ENCODE measurements around the gene SHLD3. TPM values are rescaled to one million over a fixed set of nuclear protein-coding genes. Genes with fewer than 3 reads are reported as not detected.
A peak's percentile ranks its signal among the peaks of the same experiment; 100 is the strongest.
"Not testable (repeated sequence)": the region's sequence is repeated elsewhere in the genome, so short reads cannot be mapped to it uniquely, and the experiment has no call there.

The SHLD3 gene, protein sequence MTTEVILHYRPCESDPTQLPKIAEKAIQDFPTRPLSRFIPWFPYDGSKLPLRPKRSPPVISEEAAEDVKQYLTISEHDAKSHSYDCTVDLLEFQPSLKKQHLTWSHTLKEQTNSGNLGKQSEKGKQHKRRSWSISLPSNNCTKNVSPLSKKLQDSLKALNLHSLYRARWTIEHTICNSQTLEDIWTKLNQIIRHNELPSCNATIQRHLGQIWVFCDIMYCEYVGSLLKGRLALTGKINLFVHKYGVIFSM
- 5.3 TPM in 2 replicates for total RNA-seq (2014; rRNA removed; shearing (Covaris generic))
- polyA plus RNA-seq (2015; cell fraction: cytosol; rRNA removed), result 2.7 and 3.6 TPM in 2 replicates
- polyA plus RNA-seq (2015; cell fraction: nucleus; rRNA removed), result 6.2 and 9.5 TPM in 2 replicates

DNA sequence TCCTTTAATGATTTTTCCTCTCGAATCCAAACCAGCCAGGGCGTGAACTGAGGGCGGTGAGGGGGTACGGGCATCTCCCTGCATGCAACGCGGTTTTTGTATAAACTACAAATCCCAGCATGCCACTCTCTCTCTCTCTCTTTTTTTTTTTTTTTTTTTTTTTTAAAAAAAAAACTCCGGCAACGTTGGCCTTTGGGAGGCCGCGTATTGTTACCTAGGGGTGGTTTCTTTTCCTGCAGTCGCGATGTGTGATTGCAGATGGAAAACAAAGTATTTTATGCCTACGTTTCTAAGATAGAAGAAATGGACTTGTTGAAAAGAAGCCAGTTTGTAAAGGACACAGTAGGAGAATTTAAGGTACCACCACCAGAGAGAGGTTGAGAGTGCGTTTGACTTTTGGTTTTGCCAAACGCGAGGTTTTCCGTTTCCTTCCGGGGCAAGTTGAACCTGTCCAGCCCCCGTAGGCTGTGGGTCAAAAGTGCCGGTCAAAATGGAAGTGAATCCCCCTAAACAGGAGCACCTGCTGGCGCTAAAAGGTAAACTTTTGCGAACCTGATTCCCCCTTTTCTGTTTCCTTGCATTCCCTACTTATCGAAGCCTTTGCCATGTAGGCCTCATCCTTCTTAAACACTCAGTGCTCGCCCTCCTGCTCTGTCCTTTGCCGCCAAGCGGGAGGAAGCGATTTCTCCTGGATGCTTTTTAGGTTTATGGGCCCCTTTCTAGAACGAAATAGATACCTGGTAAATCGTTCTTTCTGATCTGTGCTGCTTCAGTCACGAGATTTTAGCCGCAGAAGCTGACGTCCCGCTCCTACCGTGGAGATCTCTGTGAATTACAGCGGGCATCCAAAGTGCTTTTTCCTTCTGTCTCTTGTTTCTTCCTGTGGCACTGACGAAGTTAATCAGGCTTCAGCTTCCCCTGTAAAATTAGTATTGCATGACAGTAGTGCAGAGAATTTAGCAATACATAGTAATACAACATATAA lies at the start of gene SHLD3, which contains the start of gene TRAPPC13:
TSS of gene SHLD3 (plus strand) at position 457 of the 985 bp plus-strand sequence. CDS start 4,561 bp downstream, outside the sequence.
TSS of gene TRAPPC13 (plus strand) at position 457 of the 985 bp plus-strand sequence. CDS start at position 491, 34 bp downstream.
- DNase-seq (ENCODE audit: low read depth, low spot score), result peak; percentile 91
- in situ Hi-C loops (cut with HindIII; ENCODE audit: low pct_unique_long_range_greater_than_20kb, low sequenced_read_pairs), result no loop called here

DNA sequence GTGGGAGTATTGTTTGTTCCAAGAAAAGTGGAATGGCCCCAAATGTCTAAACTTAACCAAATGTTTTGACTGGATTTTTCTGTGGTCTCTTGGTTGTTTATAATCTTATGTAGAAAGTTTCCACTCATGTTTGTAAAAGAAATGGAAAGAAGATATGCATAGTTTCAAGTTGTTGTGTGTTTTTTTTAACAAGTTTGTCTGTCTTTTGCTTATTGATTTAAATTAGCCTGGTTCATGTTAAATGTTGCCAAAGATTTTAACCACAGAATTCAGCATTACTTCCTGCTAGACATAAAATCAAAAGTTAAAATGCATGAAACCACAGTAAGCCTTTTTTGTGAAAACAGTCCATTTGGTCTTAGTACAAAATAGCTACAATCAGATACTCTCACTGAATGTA lies 47.7 kb upstream of the SHLD3 start:
- DNase-seq (ENCODE audit: low read depth, low spot score), result no peak

DNA sequence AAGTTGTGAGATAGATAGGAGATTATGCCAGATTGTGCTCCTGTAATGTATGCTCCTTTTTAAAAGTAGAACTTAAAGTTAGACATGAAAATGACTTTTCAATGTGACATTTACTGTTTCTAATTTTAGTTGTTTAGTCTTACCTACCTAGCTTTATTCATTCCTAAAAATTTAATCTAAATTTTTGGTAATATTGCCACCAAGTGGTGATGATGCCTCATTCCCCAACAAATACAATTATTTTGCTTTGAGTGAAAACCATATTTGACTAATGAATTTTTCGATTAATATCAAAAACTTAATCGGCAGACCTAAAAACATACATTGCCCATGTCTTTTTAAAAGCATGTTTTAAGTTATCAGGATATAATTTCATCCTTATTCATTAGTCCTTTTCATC lies 36.1 kb upstream of the SHLD3 start:
- DNase-seq (ENCODE audit: low read depth, low spot score), result peak; percentile 16
- in situ Hi-C loops (cut with HindIII; ENCODE audit: low pct_unique_long_range_greater_than_20kb, low sequenced_read_pairs), result no loop called here

More for the DNA sequence above, 47.7 kb upstream of the SHLD3 start:
- in situ Hi-C loops (cut with HindIII; ENCODE audit: low pct_unique_long_range_greater_than_20kb, low sequenced_read_pairs), result no loop called here

DNA sequence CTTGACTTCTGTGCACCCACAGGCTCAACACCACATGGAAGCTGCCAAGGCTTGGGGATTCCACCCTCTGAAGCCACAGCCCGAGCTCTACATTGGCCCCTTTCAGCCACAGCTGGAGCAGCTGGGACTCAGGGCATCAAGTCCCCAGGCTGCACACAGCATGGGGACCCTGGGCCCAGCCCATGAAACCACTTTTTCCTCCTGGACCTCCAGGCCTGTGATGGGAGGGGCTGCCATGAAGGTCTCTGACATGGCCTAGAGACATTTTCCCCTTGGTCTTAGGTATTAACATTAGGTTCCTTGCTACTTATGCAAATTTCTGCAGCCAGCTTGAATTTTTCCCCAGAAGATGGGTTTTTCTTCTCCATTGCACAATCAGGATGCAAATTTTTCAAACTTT lies 23.1 kb upstream of the SHLD3 start:
- in situ Hi-C loops (cut with HindIII; ENCODE audit: low pct_unique_long_range_greater_than_20kb, low sequenced_read_pairs); DNase-seq (ENCODE audit: low read depth, low spot score): not testable (repeated sequence)

DNA sequence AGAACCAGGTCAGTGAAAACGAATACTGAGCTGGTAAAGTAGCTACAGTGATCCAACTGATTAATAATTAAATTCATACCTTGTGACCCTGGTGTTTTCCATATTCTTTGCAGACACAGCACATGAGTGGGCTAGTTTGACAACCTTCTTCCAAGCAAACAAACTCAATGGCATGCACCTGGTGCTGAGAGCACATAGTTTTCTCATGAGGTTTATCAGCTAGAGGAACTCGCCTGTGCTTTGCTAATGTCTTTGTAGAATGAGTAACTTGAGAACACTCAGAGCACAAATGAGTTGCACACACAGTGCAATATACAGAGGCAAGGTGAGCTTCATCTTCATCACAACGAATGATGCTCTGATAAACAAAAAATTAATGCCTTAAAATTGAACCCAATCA lies 13.3 kb upstream of the SHLD3 start:
- in situ Hi-C loops (cut with HindIII; ENCODE audit: low pct_unique_long_range_greater_than_20kb, low sequenced_read_pairs), result no loop called here
- DNase-seq (ENCODE audit: low read depth, low spot score), result no peak

DNA sequence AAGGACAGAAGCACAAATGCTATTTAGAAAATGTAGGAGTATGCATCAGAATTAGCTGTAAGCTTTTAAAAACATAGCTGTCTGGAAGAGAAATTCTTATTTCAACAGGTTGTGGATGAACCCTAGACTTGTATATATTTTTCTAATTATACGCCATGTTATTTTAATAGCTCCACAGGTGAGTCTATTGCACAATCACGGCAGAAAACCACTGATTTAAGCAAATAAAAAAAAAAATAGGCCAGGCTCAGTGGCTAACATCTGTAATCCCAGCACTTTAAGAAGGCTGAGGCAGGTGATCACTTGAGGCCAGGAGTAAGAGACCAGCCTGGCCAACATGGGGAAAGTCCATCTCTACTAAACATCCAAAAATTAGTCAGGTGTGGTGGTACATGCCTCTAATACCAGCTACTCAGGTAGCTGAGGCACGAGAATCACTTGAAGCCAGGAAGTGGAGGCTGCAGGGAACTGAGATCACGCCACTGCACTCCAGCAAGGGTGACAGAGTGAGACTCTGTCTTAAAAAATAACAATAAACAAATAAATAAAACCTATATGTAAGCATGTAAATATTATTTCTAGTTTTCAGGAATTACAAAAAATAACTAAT lies 12.4 kb upstream of the SHLD3 start:
- in situ Hi-C loops (cut with HindIII; ENCODE audit: low pct_unique_long_range_greater_than_20kb, low sequenced_read_pairs), result no loop called here
- DNase-seq (ENCODE audit: low read depth, low spot score), result no peak

DNA sequence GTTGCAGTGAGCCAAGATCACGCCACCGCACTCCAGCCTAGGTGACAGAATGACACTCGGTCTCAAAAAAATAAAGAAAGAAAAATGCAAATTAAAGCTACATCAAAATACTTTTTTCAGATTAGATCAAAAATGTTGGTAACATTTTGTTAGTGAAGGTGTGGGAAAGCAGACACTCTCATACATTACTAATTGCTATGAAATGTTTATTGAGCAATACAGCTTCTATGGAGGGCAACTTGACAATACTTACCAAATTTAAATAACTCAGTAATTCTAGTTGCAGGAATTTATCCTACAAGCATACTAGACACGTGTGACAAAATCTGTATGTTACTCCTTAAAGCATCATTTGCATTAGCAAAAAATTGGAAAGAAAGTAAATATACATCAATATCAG lies 4.8 kb upstream of the SHLD3 start:
- no peak for DNase-seq (ENCODE audit: low read depth, low spot score)

DNA sequence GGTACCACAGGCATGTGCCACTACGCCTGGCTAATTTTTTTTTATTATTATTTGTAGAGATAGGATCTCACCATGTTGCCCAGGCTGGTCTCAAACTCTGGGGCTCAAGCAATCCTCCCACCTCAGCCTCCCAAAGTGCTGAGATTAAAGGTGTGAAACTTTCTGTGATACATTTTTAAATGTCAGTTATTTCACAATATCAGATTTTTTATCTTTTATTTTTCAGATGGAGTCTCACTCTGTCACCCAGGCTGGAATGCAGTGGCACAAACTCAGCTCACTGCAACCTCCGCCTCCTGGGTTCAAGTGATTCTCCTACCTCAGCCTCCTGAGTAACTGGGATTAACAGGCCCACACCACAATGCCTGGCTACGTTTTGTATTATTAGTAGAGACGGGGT lies 2.9 kb upstream of the SHLD3 start:
- in situ Hi-C loops (cut with HindIII; ENCODE audit: low pct_unique_long_range_greater_than_20kb, low sequenced_read_pairs); DNase-seq (ENCODE audit: low read depth, low spot score): not testable (repeated sequence)

More for the DNA sequence above, 4.8 kb upstream of the SHLD3 start:
- in situ Hi-C loops (cut with HindIII; ENCODE audit: low pct_unique_long_range_greater_than_20kb, low sequenced_read_pairs), result no loop called here

DNA sequence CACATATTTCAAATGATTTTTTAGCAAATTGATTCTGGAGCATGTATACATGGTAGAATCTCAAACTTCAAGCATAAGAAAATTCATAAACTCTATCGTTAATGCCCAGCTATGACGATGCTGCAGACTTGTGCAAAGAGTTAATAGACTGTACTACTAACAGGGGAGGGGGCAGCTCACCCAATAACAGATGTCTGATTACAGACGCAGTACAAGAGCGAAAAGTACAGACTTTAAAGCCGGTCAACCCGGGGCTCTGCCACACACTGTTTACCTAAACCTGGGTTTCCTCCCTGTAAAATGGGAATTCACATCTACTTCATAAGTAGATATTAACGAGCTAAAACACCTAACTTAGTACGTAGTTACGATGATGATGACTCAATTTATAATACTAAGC lies 1.3 kb upstream of the SHLD3 start:
- DNase-seq (ENCODE audit: low read depth, low spot score), result no peak
- in situ Hi-C loops (cut with HindIII; ENCODE audit: low pct_unique_long_range_greater_than_20kb, low sequenced_read_pairs), result no loop called here

DNA sequence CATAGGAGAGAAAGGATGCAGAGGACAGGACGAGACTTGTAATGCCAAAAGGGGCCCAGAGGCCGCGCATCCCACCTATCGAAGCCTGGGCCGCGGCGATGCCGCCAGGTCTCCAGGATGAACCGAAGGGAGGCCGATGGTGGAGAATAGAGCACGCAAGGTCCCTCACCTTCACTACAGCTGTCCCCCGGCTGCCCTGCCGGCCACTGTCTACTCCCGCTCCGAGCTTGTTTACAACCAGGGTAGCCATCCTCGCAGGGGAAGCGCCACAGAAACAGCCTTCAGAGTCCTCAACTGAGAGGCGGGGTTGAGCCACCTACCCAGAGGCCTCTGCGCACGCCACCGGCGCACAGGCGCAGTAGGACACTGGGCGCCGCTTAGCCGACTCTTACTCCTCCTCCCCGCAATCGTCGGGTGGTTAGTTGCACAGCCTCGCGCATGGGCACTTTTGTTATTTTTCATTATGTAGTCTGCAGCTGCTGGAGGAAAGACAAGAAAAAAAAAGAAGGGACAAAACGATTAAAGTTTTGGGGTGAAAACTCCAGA lies 729 bp upstream of the SHLD3 start, which contains the start of gene TRIM23:
TSS of gene TRIM23 (minus strand) at position 309 of the 546 bp plus-strand sequence. CDS start at position 250, 59 bp downstream.
- in situ Hi-C loops (cut with HindIII; ENCODE audit: low pct_unique_long_range_greater_than_20kb, low sequenced_read_pairs), result no loop called here
- DNase-seq (ENCODE audit: low read depth, low spot score), result peak; percentile 91

DNA sequence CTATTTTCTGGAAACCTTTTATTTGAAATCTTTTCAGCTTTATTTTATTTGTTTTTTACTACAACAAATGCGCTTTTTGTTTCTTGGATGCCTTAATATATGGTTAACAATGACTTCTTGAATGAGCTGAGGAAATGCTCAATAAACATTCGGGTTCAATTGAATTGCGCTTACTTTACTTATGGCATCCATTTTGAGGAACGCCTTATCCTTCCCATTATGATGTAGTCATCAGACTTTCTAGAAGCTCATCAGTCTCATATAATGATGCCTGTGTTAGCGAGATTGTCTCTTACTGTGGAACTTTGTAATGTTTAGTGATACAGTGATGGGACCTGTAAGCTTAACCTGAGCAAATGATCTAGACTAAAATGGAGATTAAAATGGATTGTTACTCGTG lies 916 bp downstream of the SHLD3 start:
- in situ Hi-C loops (cut with HindIII; ENCODE audit: low pct_unique_long_range_greater_than_20kb, low sequenced_read_pairs), result no loop called here
- peak; percentile 30 for DNase-seq (ENCODE audit: low read depth, low spot score)

DNA sequence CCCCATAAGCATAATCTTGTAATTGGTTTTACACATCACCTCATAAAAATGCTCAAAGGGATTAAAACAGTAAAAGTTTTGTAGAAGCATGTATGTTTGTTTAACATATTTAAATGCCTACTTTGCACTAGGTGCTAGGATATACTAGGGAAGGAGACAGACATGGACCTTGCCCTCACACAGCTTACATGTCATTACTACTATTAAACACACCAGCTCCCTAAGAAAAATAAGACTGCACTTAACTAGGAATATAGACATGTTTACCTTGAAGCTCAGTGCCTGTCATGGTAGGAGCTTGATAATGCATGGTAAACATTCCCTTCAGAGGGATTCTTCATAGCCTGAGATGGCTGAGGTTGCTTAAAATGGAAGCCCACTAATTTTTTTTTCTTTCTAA lies 6.2 kb downstream of the SHLD3 start:
- in situ Hi-C loops (cut with HindIII; ENCODE audit: low pct_unique_long_range_greater_than_20kb, low sequenced_read_pairs), result no loop called here
- no peak for DNase-seq (ENCODE audit: low read depth, low spot score)

DNA sequence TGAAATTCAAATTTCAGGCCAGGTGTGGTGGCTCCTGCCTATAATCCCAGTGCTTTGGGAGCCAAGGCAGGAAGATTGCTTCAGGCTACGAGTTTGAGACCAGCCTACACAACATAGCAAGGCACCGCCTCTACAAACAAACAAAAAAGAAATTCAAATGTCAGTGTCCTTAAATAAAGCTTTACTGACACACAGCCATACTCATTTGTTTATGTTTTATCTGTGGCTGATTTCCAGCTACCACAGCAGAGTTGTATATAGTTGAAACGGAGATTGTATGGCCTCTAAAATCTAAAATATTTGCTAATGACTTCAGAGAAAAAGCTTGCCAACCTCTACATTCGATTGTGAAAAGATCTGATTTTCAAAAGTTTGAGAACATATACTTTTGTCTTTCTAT lies 15.4 kb downstream of the SHLD3 start:
- in situ Hi-C loops (cut with HindIII; ENCODE audit: low pct_unique_long_range_greater_than_20kb, low sequenced_read_pairs), result no loop called here
- DNase-seq (ENCODE audit: low read depth, low spot score), result no peak

DNA sequence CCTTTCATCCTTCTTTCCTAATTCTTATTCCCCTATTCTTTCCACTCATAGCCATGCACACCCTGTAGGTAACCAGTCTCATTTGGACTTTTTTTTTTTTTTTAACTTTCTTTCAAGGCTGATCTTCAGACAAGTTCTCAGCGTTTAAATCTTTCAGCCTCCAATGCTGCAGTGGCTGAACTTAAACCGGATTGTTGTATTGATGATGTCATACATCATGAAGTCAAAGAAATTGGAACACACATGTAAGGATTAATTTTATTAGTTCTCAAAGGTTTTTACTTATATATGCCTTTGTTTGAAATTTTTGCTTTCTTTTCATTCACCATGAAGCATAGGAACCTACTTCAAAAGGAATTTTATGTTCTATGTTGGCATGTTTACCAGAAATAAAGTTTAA lies 22.1 kb downstream of the SHLD3 start:
- in situ Hi-C loops (cut with HindIII; ENCODE audit: low pct_unique_long_range_greater_than_20kb, low sequenced_read_pairs), result no loop called here
- no peak for DNase-seq (ENCODE audit: low read depth, low spot score)

DNA sequence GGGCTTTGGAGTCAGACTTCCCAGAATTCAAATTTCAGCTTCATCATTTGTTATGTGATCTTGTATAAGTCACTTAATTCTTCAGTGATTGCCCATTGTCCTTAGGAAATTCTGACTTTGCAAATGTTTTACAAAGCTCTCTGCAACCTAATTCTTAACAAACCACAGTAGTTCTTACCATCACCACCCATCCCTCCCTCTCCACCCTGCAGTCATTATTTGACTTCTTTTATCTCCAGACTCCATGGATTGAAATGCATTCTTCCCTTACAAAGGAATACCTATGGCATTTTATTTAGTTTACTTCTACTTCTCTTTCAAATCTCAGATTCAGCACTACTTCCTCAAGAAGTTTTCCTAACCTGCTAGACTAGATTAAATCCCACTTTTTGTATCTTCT lies 23.1 kb downstream of the SHLD3 start:
- DNase-seq (ENCODE audit: low read depth, low spot score), result no peak
- in situ Hi-C loops (cut with HindIII; ENCODE audit: low pct_unique_long_range_greater_than_20kb, low sequenced_read_pairs), result no loop called here

DNA sequence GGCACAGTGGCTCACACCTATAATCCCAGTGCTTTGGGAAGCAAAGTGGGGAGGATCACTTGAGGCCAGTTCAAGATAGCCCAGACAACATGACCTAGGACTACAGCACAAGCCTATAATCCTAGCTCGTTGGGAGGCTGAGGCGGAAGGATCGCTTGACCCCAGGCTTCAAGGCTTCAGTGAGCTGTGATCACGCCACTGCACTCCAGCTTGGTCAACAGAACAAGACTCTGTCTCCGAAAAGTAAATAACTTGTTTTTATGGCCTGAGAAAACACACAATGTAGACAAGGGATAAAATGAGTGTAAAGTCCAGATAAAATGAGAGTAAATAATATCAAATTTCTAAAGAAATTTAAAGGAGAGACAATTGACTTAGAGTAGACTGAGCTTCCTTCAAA lies 26.3 kb downstream of the SHLD3 start:
- in situ Hi-C loops (cut with HindIII; ENCODE audit: low pct_unique_long_range_greater_than_20kb, low sequenced_read_pairs), result no loop called here
- no peak for DNase-seq (ENCODE audit: low read depth, low spot score)

DNA sequence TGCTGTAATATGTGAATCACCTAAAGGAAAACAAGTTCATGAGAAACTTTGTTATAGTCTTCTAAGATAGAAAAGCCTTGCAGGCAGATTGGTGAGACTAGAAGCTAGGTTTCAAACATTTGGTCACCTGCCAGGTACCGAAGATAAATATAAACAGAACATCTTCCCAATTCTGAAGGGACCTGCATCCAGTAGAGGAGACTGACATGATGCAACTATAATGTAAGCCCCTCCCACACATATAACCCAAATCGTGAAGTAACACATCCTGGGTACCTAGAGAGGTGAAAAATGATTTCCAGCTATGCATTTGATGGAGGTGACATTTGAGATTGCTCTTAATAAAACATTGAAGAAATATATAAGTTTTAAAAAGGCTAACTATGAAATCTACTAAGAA lies 29.9 kb downstream of the SHLD3 start:
- in situ Hi-C loops (cut with HindIII; ENCODE audit: low pct_unique_long_range_greater_than_20kb, low sequenced_read_pairs), result no loop called here

More for the DNA sequence above, 29.9 kb downstream of the SHLD3 start:
- DNase-seq (ENCODE audit: low read depth, low spot score), result no peak

All from SK-MEL-5 (cell line).